HepG2 (cell line): ENCODE measurements around the gene NUDT3. TPM values are rescaled to one million over a fixed set of nuclear protein-coding genes. Genes with fewer than 3 reads are reported as not detected.

ENCODE experiments used
- CENPT ChIP-seq: sonication (generic); formaldehyde crosslinking; IDR thresholded peaks from 2 replicates; pipeline ENCODE4 v1.8.0; 2022; ENCODE audit warnings: low read depth, mild to moderate bottlenecking, moderate library complexity, missing genetic modification reagents
- CREB1 ChIP-seq, 2 experiments: fragments of 450-650 bp in 1 of 2; IDR thresholded peaks; 2 replicates each; pipeline ENCODE4 v1.6.1; 2016 to 2017; ENCODE audit warnings: control low read depth in 1 of 2, mild to moderate bottlenecking in 1 of 2, missing compliant biosample characterization in 1 of 2, missing genetic modification characterization in 1 of 2
- HMG20B ChIP-seq: conservative IDR thresholded peaks from 2 replicates; pipeline ENCODE4 v1.6.1; 2016; ENCODE audit warnings: missing genetic modification reagents, missing compliant biosample characterization
- NCOR1 ChIP-seq: fragments of 200-600 bp; sonication (generic); IDR thresholded peaks from 2 replicates; pipeline ENCODE4 v1.7.0; 2017; ENCODE audit warnings: antibody characterized with exemption, low read length, borderline replicate concordance
- PCBP1 ChIP-seq: fragments of 200-400 bp; formaldehyde crosslinking; IDR thresholded peaks from 2 replicates; pipeline ENCODE4 v1.6.1; 2017; ENCODE audit warnings: mild to moderate bottlenecking, low read depth, low read length, borderline replicate concordance
- POLR2AphosphoS5 ChIP-seq: IDR thresholded peaks from 2 replicates; pipeline ENCODE4 v1.6.1; 2012; ENCODE audit warnings: low read depth, low read length
- SOX6 ChIP-seq, 2 experiments: fragments of 450-650 bp in 1 of 2; sonication (generic) in 1 of 2; formaldehyde crosslinking in 1 of 2; IDR thresholded peaks; 2 replicates each; pipeline versions ENCODE4 v1.4.0 to v1.6.1; 2017 to 2020; ENCODE audit warnings: antibody characterized with exemption in 1 of 2, mild to moderate bottlenecking in 1 of 2, missing genetic modification reagents in 1 of 2
- ZNF629 ChIP-seq: sonication (generic); formaldehyde crosslinking; conservative IDR thresholded peaks from 2 replicates; pipeline ENCODE4 v1.5.0; 2020; ENCODE audit warnings: missing genetic modification reagents
- polyA plus RNA-seq, 8 experiments: library from polyadenylated mRNA; depleted of rRNA in 3 of 8; stranded (reverse) in 7 of 8; unstranded in 1 of 8; fragments of >200 nt; fragmentation: Illumina TruSeq in 4 of 8; extraction: Trizol in 4 of 8; gene quantifications; 2 replicates each; pipeline versions ENCODE4 v1.2.1 to v1.2.3, GENCODE V29; 2011 to 2016; ENCODE audit warnings: low read depth in 4 of 8, missing spikeins in 1 of 8, mixed read lengths in 1 of 8; ENCODE audit not compliant: insufficient read depth in 1 of 8
- total RNA-seq, 5 experiments: library from RNA; depleted of rRNA; stranded (reverse); fragments of >200 nt; fragmentation: Illumina TruSeq; extraction: Trizol; gene quantifications; 2 replicates each; pipeline ENCODE4 v1.2.3, GENCODE V29; 2016; ENCODE audit warnings: low read depth in 1 of 5
- TF ChIP-seq, protein P1 (sequence below), 2 experiments: fragments of 450-650 bp in 1 of 2; sonication (generic) in 1 of 2; formaldehyde crosslinking in 1 of 2; IDR thresholded peaks; 2 replicates each; pipeline versions ENCODE4 v1.6.1 to v1.8.0; 2016 to 2022; ENCODE audit warnings: antibody characterized with exemption in 1 of 2, mild to moderate bottlenecking in 1 of 2, missing genetic modification reagents in 1 of 2
- TF ChIP-seq, protein P2 (sequence below): IDR thresholded peaks from 2 replicates; pipeline ENCODE4 v1.4.0; 2020; ENCODE audit warnings: mild to moderate bottlenecking, missing genetic modification reagents
- TF ChIP-seq, protein P3 (sequence below): IDR thresholded peaks from 2 replicates; pipeline ENCODE4 v1.6.1; 2018; ENCODE audit warnings: missing genetic modification reagents

NUDT3 gene
- total and polyA plus RNA-seq, 2 of the 13 experiments (the other 11 are each of a cell fraction or from before 2014, with no cell fraction given): 20.2 to 20.6 TPM

DNA sequence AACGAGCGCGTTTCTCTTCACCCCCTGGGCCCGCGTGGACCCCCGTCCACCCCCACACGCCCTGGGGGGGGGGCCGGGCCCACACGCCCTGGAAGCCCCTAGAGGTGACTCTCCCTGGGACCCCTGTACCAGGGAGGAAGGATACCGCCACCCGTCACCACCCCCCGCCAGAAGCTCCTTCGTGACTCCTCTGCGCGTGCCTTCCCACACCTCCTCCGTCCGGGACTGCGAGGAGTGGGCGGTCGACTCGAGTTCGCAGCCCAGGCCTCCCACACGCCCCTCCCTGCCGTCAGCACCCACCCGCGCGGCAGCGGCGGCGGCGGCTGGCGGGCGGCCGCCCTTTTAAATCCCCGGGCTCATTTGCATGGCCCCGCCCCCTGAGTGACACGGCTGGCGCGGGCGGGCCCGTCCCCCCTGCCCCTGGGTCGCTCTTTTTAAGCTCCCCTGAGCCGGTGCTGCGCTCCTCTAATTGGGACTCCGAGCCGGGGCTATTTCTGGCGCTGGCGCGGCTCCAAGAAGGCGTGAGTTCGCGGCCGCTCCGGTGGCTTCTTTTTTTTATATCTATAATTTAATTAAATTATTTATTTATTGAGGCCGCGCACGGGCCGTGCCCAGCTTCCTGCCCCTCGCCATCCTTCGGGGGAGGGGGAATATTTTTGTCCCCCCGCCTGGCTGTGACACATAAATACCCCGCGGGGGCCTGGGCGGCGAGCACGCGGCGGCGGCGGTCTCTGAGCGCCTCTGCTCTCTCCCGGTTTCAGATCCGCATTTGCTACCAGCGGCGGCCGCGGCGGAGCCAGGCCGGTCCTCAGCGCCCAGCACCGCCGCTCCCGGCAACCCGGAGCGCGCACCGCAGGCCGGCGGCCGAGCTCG is 155.8 kb downstream of the NUDT3 start, which contains the start of gene HMGA1 (continued):
- TF ChIP-seq, protein P1, sequence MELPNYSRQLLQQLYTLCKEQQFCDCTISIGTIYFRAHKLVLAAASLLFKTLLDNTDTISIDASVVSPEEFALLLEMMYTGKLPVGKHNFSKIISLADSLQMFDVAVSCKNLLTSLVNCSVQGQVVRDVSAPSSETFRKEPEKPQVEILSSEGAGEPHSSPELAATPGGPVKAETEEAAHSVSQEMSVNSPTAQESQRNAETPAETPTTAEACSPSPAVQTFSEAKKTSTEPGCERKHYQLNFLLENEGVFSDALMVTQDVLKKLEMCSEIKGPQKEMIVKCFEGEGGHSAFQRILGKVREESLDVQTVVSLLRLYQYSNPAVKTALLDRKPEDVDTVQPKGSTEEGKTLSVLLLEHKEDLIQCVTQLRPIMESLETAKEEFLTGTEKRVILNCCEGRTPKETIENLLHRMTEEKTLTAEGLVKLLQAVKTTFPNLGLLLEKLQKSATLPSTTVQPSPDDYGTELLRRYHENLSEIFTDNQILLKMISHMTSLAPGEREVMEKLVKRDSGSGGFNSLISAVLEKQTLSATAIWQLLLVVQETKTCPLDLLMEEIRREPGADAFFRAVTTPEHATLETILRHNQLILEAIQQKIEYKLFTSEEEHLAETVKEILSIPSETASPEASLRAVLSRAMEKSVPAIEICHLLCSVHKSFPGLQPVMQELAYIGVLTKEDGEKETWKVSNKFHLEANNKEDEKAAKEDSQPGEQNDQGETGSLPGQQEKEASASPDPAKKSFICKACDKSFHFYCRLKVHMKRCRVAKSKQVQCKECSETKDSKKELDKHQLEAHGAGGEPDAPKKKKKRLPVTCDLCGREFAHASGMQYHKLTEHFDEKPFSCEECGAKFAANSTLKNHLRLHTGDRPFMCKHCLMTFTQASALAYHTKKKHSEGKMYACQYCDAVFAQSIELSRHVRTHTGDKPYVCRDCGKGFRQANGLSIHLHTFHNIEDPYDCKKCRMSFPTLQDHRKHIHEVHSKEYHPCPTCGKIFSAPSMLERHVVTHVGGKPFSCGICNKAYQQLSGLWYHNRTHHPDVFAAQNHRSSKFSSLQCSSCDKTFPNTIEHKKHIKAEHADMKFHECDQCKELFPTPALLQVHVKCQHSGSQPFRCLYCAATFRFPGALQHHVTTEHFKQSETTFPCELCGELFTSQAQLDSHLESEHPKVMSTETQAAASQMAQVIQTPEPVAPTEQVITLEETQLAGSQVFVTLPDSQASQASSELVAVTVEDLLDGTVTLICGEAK (IDR thresholded peaks at IDR 0.05): no peak
- TF ChIP-seq, protein P1 (CRISPR knock-in tag; IDR thresholded peaks at IDR 0.05): no peak
- TF ChIP-seq SOX6 (IDR thresholded peaks at IDR 0.05) (no peak), SOX6 (CRISPR knock-in tag; IDR thresholded peaks at IDR 0.05) (peak; percentile 31; the same call in 1 of the 2 replicates), CENPT (CRISPR knock-in tag) (no peak), ZNF629 (CRISPR knock-in tag) (no peak), CREB1 (IDR thresholded peaks at IDR 0.05) (0 out of 2 replicates have a peak, but pooled peaks have one; percentile 2), CREB1 (CRISPR knock-in tag; IDR thresholded peaks at IDR 0.05) (no peak), HMG20B (CRISPR knock-in tag) (no peak), POLR2AphosphoS5 (peak; percentile 77), NCOR1 (no peak), PCBP1 (no peak)
- TF ChIP-seq, protein P2, sequence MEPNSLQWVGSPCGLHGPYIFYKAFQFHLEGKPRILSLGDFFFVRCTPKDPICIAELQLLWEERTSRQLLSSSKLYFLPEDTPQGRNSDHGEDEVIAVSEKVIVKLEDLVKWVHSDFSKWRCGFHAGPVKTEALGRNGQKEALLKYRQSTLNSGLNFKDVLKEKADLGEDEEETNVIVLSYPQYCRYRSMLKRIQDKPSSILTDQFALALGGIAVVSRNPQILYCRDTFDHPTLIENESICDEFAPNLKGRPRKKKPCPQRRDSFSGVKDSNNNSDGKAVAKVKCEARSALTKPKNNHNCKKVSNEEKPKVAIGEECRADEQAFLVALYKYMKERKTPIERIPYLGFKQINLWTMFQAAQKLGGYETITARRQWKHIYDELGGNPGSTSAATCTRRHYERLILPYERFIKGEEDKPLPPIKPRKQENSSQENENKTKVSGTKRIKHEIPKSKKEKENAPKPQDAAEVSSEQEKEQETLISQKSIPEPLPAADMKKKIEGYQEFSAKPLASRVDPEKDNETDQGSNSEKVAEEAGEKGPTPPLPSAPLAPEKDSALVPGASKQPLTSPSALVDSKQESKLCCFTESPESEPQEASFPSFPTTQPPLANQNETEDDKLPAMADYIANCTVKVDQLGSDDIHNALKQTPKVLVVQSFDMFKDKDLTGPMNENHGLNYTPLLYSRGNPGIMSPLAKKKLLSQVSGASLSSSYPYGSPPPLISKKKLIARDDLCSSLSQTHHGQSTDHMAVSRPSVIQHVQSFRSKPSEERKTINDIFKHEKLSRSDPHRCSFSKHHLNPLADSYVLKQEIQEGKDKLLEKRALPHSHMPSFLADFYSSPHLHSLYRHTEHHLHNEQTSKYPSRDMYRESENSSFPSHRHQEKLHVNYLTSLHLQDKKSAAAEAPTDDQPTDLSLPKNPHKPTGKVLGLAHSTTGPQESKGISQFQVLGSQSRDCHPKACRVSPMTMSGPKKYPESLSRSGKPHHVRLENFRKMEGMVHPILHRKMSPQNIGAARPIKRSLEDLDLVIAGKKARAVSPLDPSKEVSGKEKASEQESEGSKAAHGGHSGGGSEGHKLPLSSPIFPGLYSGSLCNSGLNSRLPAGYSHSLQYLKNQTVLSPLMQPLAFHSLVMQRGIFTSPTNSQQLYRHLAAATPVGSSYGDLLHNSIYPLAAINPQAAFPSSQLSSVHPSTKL (CRISPR knock-in tag): peak; percentile 14; the same call in 1 of the 2 replicates
- TF ChIP-seq, protein P3, sequence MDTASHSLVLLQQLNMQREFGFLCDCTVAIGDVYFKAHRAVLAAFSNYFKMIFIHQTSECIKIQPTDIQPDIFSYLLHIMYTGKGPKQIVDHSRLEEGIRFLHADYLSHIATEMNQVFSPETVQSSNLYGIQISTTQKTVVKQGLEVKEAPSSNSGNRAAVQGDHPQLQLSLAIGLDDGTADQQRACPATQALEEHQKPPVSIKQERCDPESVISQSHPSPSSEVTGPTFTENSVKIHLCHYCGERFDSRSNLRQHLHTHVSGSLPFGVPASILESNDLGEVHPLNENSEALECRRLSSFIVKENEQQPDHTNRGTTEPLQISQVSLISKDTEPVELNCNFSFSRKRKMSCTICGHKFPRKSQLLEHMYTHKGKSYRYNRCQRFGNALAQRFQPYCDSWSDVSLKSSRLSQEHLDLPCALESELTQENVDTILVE (CRISPR knock-in tag): peak; percentile 15; the same call in 1 of the 2 replicates
